Neural progenitor cell (in vitro differentiated cells): ENCODE measurements around the gene LYRM4.

Experiments used
- EZH2phosphoT487 ChIP-seq: fragments of 200-600 bp; sonication (generic); IDR thresholded peaks from 2 replicates; pipeline ENCODE4 v1.6.1; 2017; ENCODE audit warnings: antibody characterized with exemption
- TF ChIP-seq, protein P1 (sequence below): fragments of 200-600 bp; sonication (generic); IDR thresholded peaks from 2 replicates; pipeline ENCODE4 v1.5.1; 2017; ENCODE audit warnings: antibody characterized with exemption, mild to moderate bottlenecking

DNA sequence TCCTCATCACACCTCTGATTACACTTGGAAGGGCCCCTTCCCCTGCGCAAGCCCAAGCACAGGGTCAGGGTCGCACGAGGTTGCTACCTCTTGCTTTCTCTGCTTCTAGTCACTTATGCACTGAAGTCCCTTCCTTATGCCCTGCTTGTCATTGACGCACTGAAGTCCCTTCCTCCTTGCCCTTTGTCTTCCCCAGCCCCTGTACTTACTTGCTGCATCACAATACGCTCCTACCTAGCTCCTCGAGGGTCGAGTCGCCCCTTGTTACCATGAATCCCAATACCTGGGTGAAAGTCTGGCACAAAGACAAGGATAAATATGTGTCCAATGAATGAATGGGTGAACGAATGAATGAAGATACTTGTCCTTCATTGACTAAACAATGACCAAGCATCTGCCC lies 75.9 kb downstream of the LYRM4 start:
- TF ChIP-seq, protein P1, sequence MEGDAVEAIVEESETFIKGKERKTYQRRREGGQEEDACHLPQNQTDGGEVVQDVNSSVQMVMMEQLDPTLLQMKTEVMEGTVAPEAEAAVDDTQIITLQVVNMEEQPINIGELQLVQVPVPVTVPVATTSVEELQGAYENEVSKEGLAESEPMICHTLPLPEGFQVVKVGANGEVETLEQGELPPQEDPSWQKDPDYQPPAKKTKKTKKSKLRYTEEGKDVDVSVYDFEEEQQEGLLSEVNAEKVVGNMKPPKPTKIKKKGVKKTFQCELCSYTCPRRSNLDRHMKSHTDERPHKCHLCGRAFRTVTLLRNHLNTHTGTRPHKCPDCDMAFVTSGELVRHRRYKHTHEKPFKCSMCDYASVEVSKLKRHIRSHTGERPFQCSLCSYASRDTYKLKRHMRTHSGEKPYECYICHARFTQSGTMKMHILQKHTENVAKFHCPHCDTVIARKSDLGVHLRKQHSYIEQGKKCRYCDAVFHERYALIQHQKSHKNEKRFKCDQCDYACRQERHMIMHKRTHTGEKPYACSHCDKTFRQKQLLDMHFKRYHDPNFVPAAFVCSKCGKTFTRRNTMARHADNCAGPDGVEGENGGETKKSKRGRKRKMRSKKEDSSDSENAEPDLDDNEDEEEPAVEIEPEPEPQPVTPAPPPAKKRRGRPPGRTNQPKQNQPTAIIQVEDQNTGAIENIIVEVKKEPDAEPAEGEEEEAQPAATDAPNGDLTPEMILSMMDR: no peak
- TF ChIP-seq EZH2phosphoT487: no peak
